ENCODE measurements around the gene WNT16. TPM values are rescaled to one million over a fixed set of nuclear protein-coding genes. Genes with fewer than 3 reads are reported as not detected.

WNT16 gene
- total and polyA plus RNA-seq, 2 of the 8 experiments (the other 6 are each of a cell fraction or from before 2014, with no cell fraction given) = 0.11 to 0.52 TPM

DNA sequence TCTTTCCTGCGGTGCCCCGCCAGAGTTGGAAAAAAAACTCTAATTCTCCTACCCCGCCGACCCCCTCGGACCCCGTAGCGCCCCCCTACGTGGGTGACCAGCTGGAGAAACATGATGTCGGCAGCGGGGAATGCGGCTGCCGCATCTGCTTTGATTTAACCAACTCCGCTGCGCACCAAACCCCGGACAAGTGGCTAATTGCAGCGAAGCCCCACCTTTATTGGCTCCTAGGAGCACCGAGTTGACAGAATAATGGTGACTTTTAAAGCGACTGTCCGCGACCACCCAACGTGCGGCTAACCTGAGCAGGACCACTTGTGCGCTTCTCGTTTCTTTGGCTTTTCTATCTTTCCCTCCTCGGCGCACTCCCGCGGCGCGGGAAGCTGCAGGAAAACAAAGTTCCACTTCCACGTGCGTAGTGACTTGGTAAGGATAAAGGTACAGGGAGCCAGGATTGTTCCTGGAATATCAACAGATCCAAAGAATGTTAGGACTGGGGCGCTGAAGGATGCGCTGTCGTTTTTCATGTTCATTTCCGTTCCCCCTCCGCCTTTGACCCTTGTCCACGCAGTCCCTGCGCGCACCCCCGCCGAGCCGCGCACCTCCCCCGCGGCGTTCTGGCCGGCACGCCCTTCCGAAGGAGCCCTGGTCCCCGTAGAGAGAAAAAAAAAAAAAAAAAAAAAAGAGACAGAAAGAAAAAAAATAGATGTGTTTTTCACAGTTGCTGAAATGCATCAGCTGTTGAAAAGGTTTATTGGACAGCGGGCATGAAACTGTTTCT is 1.4 kb downstream of the WNT16 start:
- Histone ChIP-seq H3K4me1 (replicated peaks in 1 of 4; ENCODE audit: control insufficient read depth in 3 of 4, insufficient read depth in 4 of 4, low read length in 3 of 4) (peaks cover 0 to 5% (median under 1%) of the 10 kb centered on the region in 4 experiments; a peak in 2 of 7 replicates), H3K9me3 (ENCODE audit: insufficient read depth in 2 of 2, low read depth in 1 of 2, low read length in 1 of 2) (no peaks in the 10 kb centered on the region), H3K27ac (ENCODE audit: low read depth, low read length) (no peak overlapping the region), H3K4ac (replicated peaks; ENCODE audit: insufficient read length, low read depth, low read length) (no peak overlapping the region), H3K9ac (replicated peaks in 1 of 4; ENCODE audit: extremely low read depth in 1 of 4, low read depth in 3 of 4, low read length in 3 of 4) (peak overlapping the region in 1 of 4 experiments; percentile 24; a peak in 2 of 7 replicates), H2AK5ac (ENCODE audit: low read depth, low read length) (no peak overlapping the region), H2BK15ac (ENCODE audit: low read length) (no peak overlapping the region), H2BK5ac (ENCODE audit: low read depth, low read length) (no peak overlapping the region), H3K23me2 (ENCODE audit: low read depth, low read length) (peaks cover 16% of the 10 kb centered on the region), H3K79me2 (ENCODE audit: control insufficient read depth in 1 of 2, insufficient read depth in 2 of 2, low read length in 2 of 2) (no peaks in the 10 kb centered on the region), H4K5ac (ENCODE audit: insufficient read length, low read depth, low read length) (no peak overlapping the region), H3K23ac (ENCODE audit: insufficient read length) (no peak overlapping the region), H3K79me1 (ENCODE audit: low read depth, low read length) (no peaks in the 10 kb centered on the region), H3K18ac (ENCODE audit: extremely low read depth, low read length) (no peak overlapping the region), H3K56ac (replicated peaks; ENCODE audit: insufficient read length, low read depth, low read length) (no peak overlapping the region), H4K8ac (ENCODE audit: extremely low read depth, insufficient read depth, low read length) (no peak overlapping the region; the same call in 1 of the 2 replicates), H3K4me2 (ENCODE audit: insufficient read depth in 1 of 2, low read depth in 2 of 2, low read length in 2 of 2) (peak overlapping the region; percentile 87 to 97), H3K36me3 (ENCODE audit: control insufficient read depth in 2 of 4, insufficient read depth in 4 of 4, low read length in 3 of 4) (no peaks in the 10 kb centered on the region), H3K14ac (ENCODE audit: insufficient read length) (no peak overlapping the region), H4K20me1 (replicated peaks in 1 of 2; ENCODE audit: control insufficient read depth in 1 of 2, insufficient read depth in 2 of 2, low read length in 2 of 2) (no peaks in the 10 kb centered on the region), H2BK12ac (ENCODE audit: low read depth, low read length) (no peak overlapping the region), H3K4me3 (ENCODE audit: extremely low read depth in 1 of 4, insufficient read depth in 2 of 4, low read depth in 3 of 4, low read length in 4 of 4) (peak overlapping the region; percentile 55 to 76 (median 68); a peak in 7 of 8 replicates), H3K27me3 (replicated peaks in 1 of 4; ENCODE audit: control insufficient read depth in 3 of 4, extremely low read depth in 1 of 4, insufficient read depth in 3 of 4, low read length in 3 of 4) (peaks cover 1 to 38% (median 19%) of the 10 kb centered on the region in 4 experiments; a peak in 6 of 7 replicates), H4K91ac (replicated peaks; ENCODE audit: insufficient read length, low read length) (no peak overlapping the region), H2AFZ (ENCODE audit: low read length) (peak overlapping the region; percentile 85), H2BK20ac (ENCODE audit: low read length) (no peak overlapping the region), H2BK120ac (replicated peaks; ENCODE audit: low read depth, low read length) (no peak overlapping the region)
- DNase-seq (ENCODE audit: low read depth in 1 of 2, low spot score in 2 of 2) = peak in 1 of 2 experiments; percentile 60
- WGBS, 2 experiments (ENCODE audit: extremely low coverage in 1 of 2, insufficient coverage in 1 of 2, insufficient read length in 1 of 2, insufficient replicate concordance in 2 of 2, low coverage in 1 of 2, low lambda C conversion rate in 2 of 2, missing lambda C conversion rate in 1 of 2) = 3% methylated on average over 51 of the region's 52 CpGs; no CpG with 5 or more reads in 1 of the 2 experiments
- ChIA-PET CTCF (ENCODE audit: partially characterized antibody) (interaction anchor here (0.6 to 2.2 kb wide), 11 partner anchors 8 to 664 kb away, joined by 3 to 9 read pairs (median 4); no protein-coding TSS in a partner anchor), POLR2A (ENCODE audit: partially characterized antibody) (interaction anchor here (1.0 to 1.3 kb wide), 2 partner anchors 66 to 108 kb away, joined by 3 to 7 read pairs; partner anchors contain the start of gene FAM3C)
- no peak for FAIRE-seq
- TF ChIP-seq YY1 (IDR thresholded peaks at IDR 0.05; ENCODE audit: low read depth, low read length) (no peak), HDAC2 (IDR thresholded peaks at IDR 0.05; ENCODE audit: borderline replicate concordance in 1 of 2, low read depth in 2 of 2, low read length in 2 of 2) (no peak), BACH1 (IDR thresholded peaks at IDR 0.05; ENCODE audit: low read length) (peak; percentile 14; the same call in 1 of the 2 replicates), ASH2L (IDR thresholded peaks at IDR 0.05; ENCODE audit: low read length) (peak; percentile 6), SAP30 (IDR thresholded peaks at IDR 0.05; ENCODE audit: insufficient read depth, insufficient replicate concordance, low read length) (peak; percentile 52)
- TF ChIP-seq, protein P1, sequence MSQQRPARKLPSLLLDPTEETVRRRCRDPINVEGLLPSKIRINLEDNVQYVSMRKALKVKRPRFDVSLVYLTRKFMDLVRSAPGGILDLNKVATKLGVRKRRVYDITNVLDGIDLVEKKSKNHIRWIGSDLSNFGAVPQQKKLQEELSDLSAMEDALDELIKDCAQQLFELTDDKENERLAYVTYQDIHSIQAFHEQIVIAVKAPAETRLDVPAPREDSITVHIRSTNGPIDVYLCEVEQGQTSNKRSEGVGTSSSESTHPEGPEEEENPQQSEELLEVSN (IDR thresholded peaks at IDR 0.05) = peak; percentile 34; the same call in 1 of the 2 replicates

All from H1 (cell line).